H9 (cell line): Measurements from ENCODE around the gene TDRD3. TPM values are rescaled to one million over a fixed set of nuclear protein-coding genes. Genes with fewer than 3 reads are reported as not detected.

Source experiments
- DNase-seq: peaks from one replicate; pipeline ENCODE4 v3.0.0-alpha.2; 2017
- H2AFZ ChIP-seq: one replicate; pipeline ENCODE4 v1.6.1; 2013; ENCODE audit warnings: mild to moderate bottlenecking, low read length, control low read depth, moderate library complexity
- H2AK5ac ChIP-seq: 2 replicates; pipeline ENCODE4 v1.6.1; 2013; ENCODE audit warnings: low read length, control low read depth, mixed read lengths; ENCODE audit not compliant: insufficient read length
- H2BK120ac ChIP-seq: one replicate; pipeline ENCODE4 v1.6.1; 2013; ENCODE audit warnings: low read depth, mild to moderate bottlenecking, low read length, control low read depth, inconsistent platforms; ENCODE audit not compliant: poor library complexity, severe bottlenecking
- H2BK12ac ChIP-seq: 2 replicates; pipeline ENCODE4 v1.6.1; 2013; ENCODE audit warnings: low read length, control low read depth, mixed read lengths, low read depth; ENCODE audit not compliant: insufficient read length
- H2BK15ac ChIP-seq: 2 replicates; pipeline ENCODE4 v1.6.1; 2013; ENCODE audit warnings: low read depth, low read length, control low read depth
- H2BK20ac ChIP-seq: one replicate; pipeline ENCODE4 v1.6.1; 2013; ENCODE audit warnings: low read depth, mild to moderate bottlenecking, low read length, control low read depth, inconsistent platforms; ENCODE audit not compliant: poor library complexity, severe bottlenecking
- H2BK5ac ChIP-seq: 2 replicates; pipeline ENCODE4 v1.6.1; 2013; ENCODE audit warnings: low read length, control low read depth, mixed read lengths; ENCODE audit not compliant: insufficient read length
- H3K14ac ChIP-seq: 2 replicates; pipeline ENCODE4 v1.6.1; 2013; ENCODE audit warnings: low read length, control low read depth; ENCODE audit not compliant: insufficient read depth
- H3K18ac ChIP-seq: 2 replicates; pipeline ENCODE4 v1.6.1; 2013; ENCODE audit warnings: low read depth, mild to moderate bottlenecking, mixed read lengths, low read length, control low read depth; ENCODE audit not compliant: insufficient read length
- H3K23ac ChIP-seq: 2 replicates; pipeline ENCODE4 v1.6.1; 2013; ENCODE audit warnings: low read length, control low read depth, mixed read lengths, low read depth; ENCODE audit not compliant: insufficient read length
- H3K23me2 ChIP-seq: 2 replicates; pipeline ENCODE4 v1.6.1; 2013; ENCODE audit warnings: low read depth, mild to moderate bottlenecking, mixed read lengths, low read length, control low read depth; ENCODE audit not compliant: insufficient read length, poor library complexity, severe bottlenecking
- H3K27ac ChIP-seq: 2 replicates; pipeline ENCODE4 v1.5.1; 2013; ENCODE audit warnings: low read length, control low read depth, mixed read lengths, low read depth; ENCODE audit not compliant: insufficient read length
- H3K27me3 ChIP-seq: 2 replicates; pipeline ENCODE4 v1.6.1; 2013; ENCODE audit warnings: low read length, control low read depth, inconsistent platforms; ENCODE audit not compliant: insufficient read depth
- H3K4ac ChIP-seq: 2 replicates; pipeline ENCODE4 v1.6.1; 2013; ENCODE audit warnings: low read depth, mild to moderate bottlenecking, control low read depth, inconsistent platforms, low read length, moderate library complexity
- H3K4me1 ChIP-seq: 2 replicates; pipeline ENCODE4 v1.6.1; 2013; ENCODE audit warnings: low read length, control low read depth, inconsistent platforms; ENCODE audit not compliant: insufficient read depth
- H3K4me2 ChIP-seq: 2 replicates; pipeline ENCODE4 v1.6.1; 2013; ENCODE audit warnings: low read length, control low read depth, mixed read lengths; ENCODE audit not compliant: insufficient read length, insufficient read depth
- H3K56ac ChIP-seq: 2 replicates; pipeline ENCODE4 v1.6.1; 2013; ENCODE audit warnings: low read depth, mild to moderate bottlenecking, mixed read lengths, low read length, control low read depth; ENCODE audit not compliant: insufficient read length
- H3K79me1 ChIP-seq: 2 replicates; pipeline ENCODE4 v1.6.1; 2013; ENCODE audit warnings: low read depth, mild to moderate bottlenecking, moderate library complexity, low read length, control low read depth, inconsistent platforms; ENCODE audit not compliant: insufficient read depth, poor library complexity, severe bottlenecking
- H3K79me2 ChIP-seq: 2 replicates; pipeline ENCODE4 v1.6.1; 2013; ENCODE audit warnings: low read length, control low read depth, inconsistent platforms; ENCODE audit not compliant: insufficient read depth
- H3K9ac ChIP-seq: 2 replicates; pipeline ENCODE4 v1.6.1; 2013; ENCODE audit warnings: low read length, control low read depth, mixed read lengths; ENCODE audit not compliant: insufficient read length; ENCODE audit errors: extremely low read depth
- H3K9me3 ChIP-seq: one replicate; pipeline ENCODE4 v1.6.1; 2013; ENCODE audit warnings: low read depth, low read length, inconsistent platforms; ENCODE audit not compliant: control insufficient read depth
- H3T11ph ChIP-seq: one replicate; pipeline ENCODE4 v1.6.1; 2013; ENCODE audit warnings: mild to moderate bottlenecking, low read length, control low read depth, inconsistent platforms
- H4K20me1 ChIP-seq: one replicate; pipeline ENCODE4 v1.6.1; 2013; ENCODE audit not compliant: control insufficient read depth, insufficient read length, insufficient read depth
- H4K5ac ChIP-seq: 2 replicates; pipeline ENCODE4 v1.6.1; 2013; ENCODE audit warnings: low read depth, mild to moderate bottlenecking, mixed read lengths, low read length, control low read depth; ENCODE audit not compliant: insufficient read length
- H4K8ac ChIP-seq: replicated peaks from 2 replicates; pipeline ENCODE4 v1.6.1; 2013; ENCODE audit warnings: low read length, control low read depth, mixed read lengths, low read depth; ENCODE audit not compliant: insufficient read length
- H4K91ac ChIP-seq: 2 replicates; pipeline ENCODE4 v1.6.1; 2013; ENCODE audit warnings: low read depth, mild to moderate bottlenecking, moderate library complexity, mixed read lengths, low read length, control low read depth; ENCODE audit not compliant: insufficient read length
- H3K27ac Mint-ChIP-seq, 3 experiments: 2 replicates in 2 of 3; 3 replicates in 1 of 3; pipeline ENCODE4 v1.8.0; 2020 to 2021; ENCODE audit warnings: mixed read lengths in 3 of 3, mild to moderate bottlenecking in 1 of 3, moderate library complexity in 1 of 3
- H3K27me3 Mint-ChIP-seq: 2 replicates; pipeline ENCODE4 v1.8.0; 2021; ENCODE audit warnings: low read depth, mild to moderate bottlenecking, moderate library complexity, mixed read lengths
- H3K36me3 Mint-ChIP-seq, 3 experiments: 2 replicates in 2 of 3; 3 replicates in 1 of 3; pipeline ENCODE4 v1.8.0; 2020 to 2021; ENCODE audit warnings: low read depth in 3 of 3, mixed read lengths in 3 of 3; ENCODE audit not compliant: insufficient read depth in 1 of 3
- H3K4me1 Mint-ChIP-seq, 2 experiments: 2 replicates each; pipeline ENCODE4 v1.8.0; 2020; ENCODE audit warnings: mixed read lengths in 2 of 2
- H3K4me3 Mint-ChIP-seq, 2 experiments: 2 replicates in 1 of 2; 3 replicates in 1 of 2; pipeline ENCODE4 v1.8.0; 2020 to 2021; ENCODE audit warnings: mild to moderate bottlenecking in 2 of 2, mixed read lengths in 2 of 2, moderate library complexity in 1 of 2
- H3K9me3 Mint-ChIP-seq, 2 experiments: 2 replicates in 1 of 2; 3 replicates in 1 of 2; pipeline ENCODE4 v1.8.0; 2020; ENCODE audit warnings: mild to moderate bottlenecking in 2 of 2, mixed read lengths in 2 of 2, moderate library complexity in 1 of 2
- CTCF ChIP-seq: fragments of 200-600 bp; sonication (generic); conservative IDR thresholded peaks from 3 replicates; pipeline ENCODE4 v1.8.0; 2021; ENCODE audit warnings: antibody characterized with exemption, mild to moderate bottlenecking
- WGBS: extraction: QIAGEN DNeasy Blood & Tissue Kit; methylation state at CpG from one replicate; pipeline ENCODE4 v1.1.7; 2013; ENCODE audit warnings: missing lambda C conversion rate, low lambda C conversion rate, mixed read lengths; ENCODE audit not compliant: insufficient read length; ENCODE audit errors: extremely low coverage; 5-methylcytosine and 5-hydroxymethylcytosine counted together
- total RNA-seq: library from RNA; stranded (reverse); gene quantifications from 2 replicates; pipeline ENCODE4 v1.2.1, GENCODE V29; 2021

TDRD3 gene
- total RNA-seq, 1 experiment from 2014 or later = 16.1 TPM

- Histone ChIP-seq H3K4me1 (no peaks in the 10 kb centered on the region), H3K9ac (no peak overlapping the region), H3T11ph (no peak overlapping the region), H2AFZ (no peak overlapping the region), H3K27ac (no peak overlapping the region), H3K79me1 (no peaks in the 10 kb centered on the region), H3K4me2 (no peak overlapping the region), H4K8ac (no peak overlapping the region), H3K23me2 (no peaks in the 10 kb centered on the region), H4K20me1 (no peaks in the 10 kb centered on the region), H3K27me3 (no peaks in the 10 kb centered on the region), H3K79me2 (no peaks in the 10 kb centered on the region; the same call in none of the 2 replicates), H2BK12ac (no peak overlapping the region), H2BK20ac (no peak overlapping the region), H4K91ac (no peak overlapping the region), H2AK5ac (no peak overlapping the region), H2BK15ac (no peak overlapping the region), H3K18ac (no peak overlapping the region), H2BK5ac (no peak overlapping the region), H3K23ac (no peak overlapping the region), H3K56ac (no peak overlapping the region), H3K9me3 (no peaks in the 10 kb centered on the region), H2BK120ac (no peak overlapping the region), H3K4ac (no peak overlapping the region), H3K14ac (no peak overlapping the region), H4K5ac (no peak overlapping the region)
- Mint-ChIP-seq H3K9me3 (peaks cover 10 to 13% of the 10 kb centered on the region in 2 experiments; a peak in 4 of 5 replicates), H3K4me3 (no peak overlapping the region), H3K27me3 (no peaks in the 10 kb centered on the region), H3K36me3 (peaks cover 9 to 17% (median 13%) of the 10 kb centered on the region in 3 experiments; a peak in 6 of 7 replicates), H3K4me1 (peaks cover 7 to 8% of the 10 kb centered on the region in 2 experiments; a peak in 3 of 4 replicates), H3K27ac (no peak overlapping the region)
- no CpG with 5 or more reads among the region's 6 CpGs for WGBS
- TF ChIP-seq CTCF = no peak
- DNase-seq = no peak
Measured at GRCh38 chr13:60433505-60433904, 36.5 kb downstream of the TDRD3 start.
